ENCODE results near the gene CDCA4.
"Not testable (repeated sequence)": the region's sequence is repeated elsewhere in the genome, so short reads cannot be mapped to it uniquely, and the experiment has no call there.

DNA sequence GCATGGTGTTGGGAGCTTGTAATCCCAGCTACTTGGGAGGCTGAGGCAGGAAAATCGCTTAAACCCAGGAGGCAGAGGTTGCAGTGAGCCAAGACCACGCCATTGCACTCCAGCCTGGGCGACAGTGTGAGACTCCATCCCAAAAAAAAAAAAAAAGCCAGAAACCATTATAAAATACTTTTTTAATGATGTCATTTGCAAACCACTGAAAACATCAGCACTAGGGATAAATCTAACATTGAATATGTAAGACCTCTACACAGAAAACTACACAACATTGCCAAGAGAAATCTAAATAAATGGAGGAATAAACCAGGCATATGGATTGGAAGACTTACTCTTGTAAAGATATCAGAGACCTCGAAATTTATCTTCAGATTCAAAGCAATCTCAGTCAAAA, 6.8 kb upstream of the CDCA4 start:
- TF ChIP-seq, protein P1, sequence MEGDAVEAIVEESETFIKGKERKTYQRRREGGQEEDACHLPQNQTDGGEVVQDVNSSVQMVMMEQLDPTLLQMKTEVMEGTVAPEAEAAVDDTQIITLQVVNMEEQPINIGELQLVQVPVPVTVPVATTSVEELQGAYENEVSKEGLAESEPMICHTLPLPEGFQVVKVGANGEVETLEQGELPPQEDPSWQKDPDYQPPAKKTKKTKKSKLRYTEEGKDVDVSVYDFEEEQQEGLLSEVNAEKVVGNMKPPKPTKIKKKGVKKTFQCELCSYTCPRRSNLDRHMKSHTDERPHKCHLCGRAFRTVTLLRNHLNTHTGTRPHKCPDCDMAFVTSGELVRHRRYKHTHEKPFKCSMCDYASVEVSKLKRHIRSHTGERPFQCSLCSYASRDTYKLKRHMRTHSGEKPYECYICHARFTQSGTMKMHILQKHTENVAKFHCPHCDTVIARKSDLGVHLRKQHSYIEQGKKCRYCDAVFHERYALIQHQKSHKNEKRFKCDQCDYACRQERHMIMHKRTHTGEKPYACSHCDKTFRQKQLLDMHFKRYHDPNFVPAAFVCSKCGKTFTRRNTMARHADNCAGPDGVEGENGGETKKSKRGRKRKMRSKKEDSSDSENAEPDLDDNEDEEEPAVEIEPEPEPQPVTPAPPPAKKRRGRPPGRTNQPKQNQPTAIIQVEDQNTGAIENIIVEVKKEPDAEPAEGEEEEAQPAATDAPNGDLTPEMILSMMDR (IDR thresholded peaks at IDR 0.05) = not testable (repeated sequence)
- TF ChIP-seq POLR2A (IDR thresholded peaks at IDR 0.05) = not testable (repeated sequence)

Measured in testis (tissue), 2 donors.